ENCODE measurements around the gene ZNF629.

DNA sequence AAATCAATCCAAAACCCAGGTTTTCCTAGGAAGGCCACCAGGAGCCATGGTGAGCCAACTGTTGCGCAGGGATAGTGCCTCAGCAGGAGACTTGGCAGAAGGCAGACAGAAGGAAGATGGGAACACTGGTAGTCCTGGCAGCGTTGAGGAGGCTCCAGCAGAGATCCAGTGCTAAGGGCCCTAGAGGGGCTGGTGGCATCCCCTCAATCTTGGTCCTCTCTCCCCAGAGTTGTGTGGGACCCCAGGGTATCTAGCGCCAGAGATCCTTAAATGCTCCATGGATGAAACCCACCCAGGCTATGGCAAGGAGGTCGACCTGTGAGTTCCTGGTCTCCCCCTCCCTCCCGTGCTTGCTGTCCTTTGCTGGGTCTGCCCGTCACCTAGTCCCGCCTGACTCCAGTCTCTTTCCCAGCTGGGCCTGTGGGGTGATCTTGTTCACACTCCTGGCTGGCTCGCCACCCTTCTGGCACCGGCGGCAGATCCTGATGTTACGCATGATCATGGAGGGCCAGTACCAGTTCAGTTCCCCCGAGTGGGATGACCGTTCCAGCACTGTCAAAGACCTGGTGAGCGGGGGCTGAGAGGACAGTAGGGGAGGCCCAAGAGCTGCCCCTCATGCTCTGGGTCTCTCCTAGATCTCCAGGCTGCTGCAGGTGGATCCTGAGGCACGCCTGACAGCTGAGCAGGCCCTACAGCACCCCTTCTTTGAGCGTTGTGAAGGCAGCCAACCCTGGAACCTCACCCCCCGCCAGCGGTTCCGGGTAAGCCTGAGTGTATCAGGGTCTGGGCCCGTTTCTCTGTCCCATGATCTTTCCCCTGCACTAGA is 30.8 kb downstream of the ZNF629 start:
- TF ChIP-seq CTCF (IDR thresholded peaks at IDR 0.05): no peak
- TF ChIP-seq POLR2A (IDR thresholded peaks at IDR 0.05): no peak

Data from right lobe of liver (tissue), 4 donors.